Body of pancreas (tissue), 4 donors: Measurements from ENCODE around the gene GSDME. TPM values are rescaled to one million over a fixed set of nuclear protein-coding genes. Genes with fewer than 3 reads are reported as not detected.

ENCODE experiments used
- ATAC-seq: fragments of 150-250 bp; one replicate; pipeline ENCODE4 v1.9.1; 2016
- DNase-seq, 4 donors: peaks; one replicate each; pipeline ENCODE4 v3.0.0-alpha.2; 2019
- H3K27ac ChIP-seq, 4 donors: fragments of 200-600 bp; sonication (generic); 1 replicate in 3 of 4; 2 replicates in 1 of 4; pipeline versions ENCODE4 v1.5.1 to v1.6.1; 2016 to 2019; ENCODE audit warnings: mild to moderate bottlenecking in 1 of 4, mixed read lengths in 1 of 4, moderate library complexity in 1 of 4
- H3K27me3 ChIP-seq, 2 donors: fragments of 200-600 bp; sonication (generic); one replicate each; pipeline ENCODE4 v1.6.0; 2016; ENCODE audit warnings: mild to moderate bottlenecking in 1 of 2
- H3K36me3 ChIP-seq, 2 donors: fragments of 200-600 bp; sonication (generic); replicated peaks in 1 of 2; 2 replicates each; pipeline ENCODE4 v1.5.1; 2016; ENCODE audit warnings: low read depth in 2 of 2; ENCODE audit not compliant: insufficient read depth in 1 of 2
- H3K4me1 ChIP-seq: fragments of 200-600 bp; sonication (generic); one replicate; pipeline ENCODE4 v1.6.0; 2016
- H3K4me3 ChIP-seq, 2 donors: fragments of 200-600 bp; sonication (generic); 1 replicate in 1 of 2; 2 replicates in 1 of 2; pipeline ENCODE4 v1.5.1; 2016 to 2019
- H3K9me3 ChIP-seq, 3 donors: fragments of 200-600 bp; sonication (generic); 1 replicate in 2 of 3; 2 replicates in 1 of 3; pipeline ENCODE4 v1.5.1; 2016
- CTCF ChIP-seq, 7 experiments: fragments of 450-650 bp in 4 of 7; fragments of 200-600 bp in 3 of 7; sonication (generic) in 3 of 7; IDR thresholded peaks; one replicate each; pipeline ENCODE4 v1.5.1; 2016 to 2019; ENCODE audit warnings: antibody characterized with exemption in 7 of 7
- POLR2A ChIP-seq, 3 donors: fragments of 450-650 bp; IDR thresholded peaks; one replicate each; pipeline ENCODE4 v1.6.1; 2016; ENCODE audit warnings: antibody characterized with exemption in 3 of 3, mild to moderate bottlenecking in 2 of 3
- WGBS, 2 donors: methylation state at CpG; one replicate each; pipeline ENCODE4 v1.1.5; 2017; 5-methylcytosine and 5-hydroxymethylcytosine counted together
- intact Hi-C: fragments of 100-400 bp; cut with DNase I; formaldehyde crosslinking; loops from one replicate; pipeline ENCODE4 v1.15.1; 2023
- total RNA-seq, 2 donors: library from RNA; depleted of rRNA; stranded (reverse); fragments of >200 nt; gene quantifications; one replicate each; pipeline ENCODE4 v1.1.0, GENCODE V29; 2016

The GSDME gene
- total RNA-seq, 2 donors from 2014 or later = 3.6 to 5.3 TPM

DNA sequence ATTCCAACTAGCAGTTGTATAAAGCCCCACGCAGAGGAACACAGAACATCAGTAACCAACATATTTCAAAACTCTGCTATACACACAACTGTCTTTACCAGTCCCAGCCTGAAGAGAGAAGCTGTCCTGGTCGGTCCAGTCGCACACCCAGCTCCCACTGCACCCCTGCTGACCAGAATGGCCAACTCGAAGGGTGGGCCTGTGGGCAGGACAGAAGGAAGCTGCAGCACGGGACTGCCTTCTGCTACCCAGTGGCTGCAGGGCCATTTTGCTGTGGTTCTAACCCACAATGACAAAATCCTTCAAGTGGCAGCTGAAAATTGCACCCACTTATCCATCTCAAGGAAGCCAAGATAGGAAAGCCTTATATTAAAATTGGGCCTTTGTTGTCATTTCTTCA, 48.2 kb downstream of the GSDME start:
- H3K9me3 ChIP-seq = no peaks in the 10 kb centered on the region
- H3K4me1 ChIP-seq = no peaks in the 10 kb centered on the region
- WGBS, 2 donors = 86 to 94% methylated on average over 5 of the region's 5 CpGs
- H3K36me3 ChIP-seq = no peaks in the 10 kb centered on the region
- intact Hi-C loops = no loop called here
- no peak overlapping the region for H3K4me3 ChIP-seq
- no peak for DNase-seq
- no peak overlapping the region for H3K27ac ChIP-seq
- H3K27me3 ChIP-seq = no peaks in the 10 kb centered on the region
- ATAC-seq = no peak
- TF ChIP-seq POLR2A (IDR thresholded peaks at IDR 0.05) = no peak
- no peak for TF ChIP-seq CTCF (IDR thresholded peaks at IDR 0.05)

DNA sequence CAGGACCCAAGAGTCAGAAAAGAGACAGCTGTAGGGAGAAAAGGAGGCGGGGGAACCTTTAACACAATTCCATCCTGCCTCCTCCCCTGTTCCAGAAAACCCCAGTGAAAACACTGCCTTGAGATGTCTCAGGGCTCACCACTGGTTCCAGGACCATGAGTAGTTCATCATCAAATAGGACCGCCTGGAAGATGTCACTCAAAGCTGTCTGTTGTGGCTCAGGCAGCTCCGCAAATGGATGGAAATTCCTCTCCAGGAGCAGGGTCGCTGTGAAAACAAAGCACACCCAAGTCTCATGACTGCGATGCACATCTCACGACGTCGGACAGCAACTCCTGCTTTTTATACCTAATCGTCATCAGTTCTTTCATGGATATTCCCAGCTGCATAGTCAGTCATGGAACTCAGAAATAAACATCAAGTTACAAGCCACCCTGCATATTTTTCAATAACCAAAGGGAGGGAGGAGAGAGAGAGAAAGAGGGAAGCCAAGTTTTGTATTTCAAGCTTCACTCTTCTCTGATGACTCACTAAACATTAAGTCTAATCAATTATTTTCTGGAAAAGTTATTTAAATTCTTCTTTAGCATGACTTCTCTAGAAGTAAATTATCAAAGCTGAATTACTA, 49.2 kb downstream of the GSDME start:
- TF ChIP-seq CTCF (IDR thresholded peaks at IDR 0.05) (no peak), POLR2A (IDR thresholded peaks at IDR 0.05) (no peak)
- H3K36me3 ChIP-seq = no peaks in the 10 kb centered on the region
- H3K4me1 ChIP-seq = no peaks in the 10 kb centered on the region
- H3K9me3 ChIP-seq = no peaks in the 10 kb centered on the region
- WGBS, 2 donors = 80 to 82% methylated on average over 9 of the region's 9 CpGs
- intact Hi-C loops = no loop called here
- ATAC-seq = no peak
- H3K27ac ChIP-seq = no peak overlapping the region
- H3K4me3 ChIP-seq = no peak overlapping the region
- no peak for DNase-seq
- H3K27me3 ChIP-seq = no peaks in the 10 kb centered on the region

DNA sequence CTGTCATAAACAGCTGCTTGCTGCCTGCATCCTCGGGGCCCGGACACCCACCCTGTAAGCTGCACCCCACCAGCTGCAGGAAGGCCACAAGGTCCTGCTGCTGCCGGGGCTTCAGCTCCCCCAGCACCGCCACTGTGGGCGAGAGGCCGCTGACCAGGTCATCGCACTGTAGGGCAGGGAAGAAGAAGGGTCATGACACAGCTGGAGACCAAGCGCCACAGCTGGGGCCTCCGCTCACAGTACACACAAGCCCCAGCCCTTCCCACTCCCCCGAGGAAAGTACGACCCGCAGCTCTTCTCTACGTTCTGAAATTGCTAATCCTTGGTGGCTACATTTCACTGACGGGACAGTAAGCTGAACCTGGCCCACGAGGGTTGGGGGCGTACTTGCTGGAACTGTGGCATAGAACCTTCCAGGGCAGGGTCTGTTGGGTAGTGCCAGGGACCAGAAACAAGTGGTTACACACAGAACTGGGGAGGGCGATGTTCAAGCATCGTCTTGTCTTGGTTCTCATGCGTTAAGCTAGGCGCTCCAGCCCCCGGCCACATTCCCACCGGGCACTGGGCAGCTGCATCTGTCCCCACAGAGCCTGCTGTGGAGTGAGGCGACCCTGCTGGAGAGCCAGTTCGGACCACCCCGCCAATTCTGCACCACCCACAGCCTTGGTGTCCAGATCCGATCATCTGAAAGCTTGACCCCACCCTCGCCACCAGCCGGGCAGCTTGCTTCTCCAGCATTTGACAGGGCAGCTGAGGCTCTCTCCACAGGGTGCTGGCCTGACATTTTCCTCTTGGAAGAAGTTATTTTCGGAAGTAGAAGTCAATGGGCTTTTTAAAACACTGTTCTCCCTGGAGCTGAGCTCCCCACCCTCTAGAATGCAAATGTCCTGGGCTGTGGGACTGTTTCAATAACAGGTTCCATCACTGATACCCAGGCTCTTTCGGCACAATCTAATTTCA, 50.8 kb downstream of the GSDME start:
- H3K27me3 ChIP-seq = no peaks in the 10 kb centered on the region
- no peak for TF ChIP-seq CTCF (IDR thresholded peaks at IDR 0.05)
- TF ChIP-seq POLR2A (IDR thresholded peaks at IDR 0.05) = no peak
- H3K36me3 ChIP-seq = no peaks in the 10 kb centered on the region
- H3K9me3 ChIP-seq = no peaks in the 10 kb centered on the region
- H3K4me1 ChIP-seq = no peaks in the 10 kb centered on the region
- no peak overlapping the region for H3K27ac ChIP-seq
- no peak overlapping the region for H3K4me3 ChIP-seq
- intact Hi-C loops = no loop called here
- ATAC-seq (no peak), DNase-seq (no peak)
- WGBS, 2 donors = 89 to 92% methylated on average over 18 to 30 of the region's 30 CpGs

DNA sequence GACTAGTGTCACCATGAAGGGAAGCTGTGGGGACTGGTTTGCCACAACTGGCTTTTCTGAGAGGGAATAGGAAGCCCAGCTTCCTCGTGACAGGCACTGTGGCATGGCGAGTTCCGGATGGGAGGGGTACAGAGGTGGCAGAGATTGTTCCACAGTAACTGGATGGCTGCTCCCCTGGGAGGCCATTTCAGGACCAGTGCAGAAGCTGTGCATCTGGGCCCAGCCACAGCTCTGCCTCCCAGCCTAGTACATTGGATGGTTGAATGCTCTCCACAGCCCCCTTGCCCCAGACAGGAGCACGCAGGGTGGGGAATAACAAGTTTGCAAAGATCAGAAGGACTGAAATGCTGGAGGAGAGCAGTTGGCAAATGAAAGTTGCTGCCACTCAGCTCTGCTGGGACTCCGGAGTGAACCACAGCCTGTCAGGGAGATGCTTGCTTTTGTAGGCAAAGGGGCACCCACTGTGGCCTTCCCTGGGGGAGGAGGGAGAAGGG, 51.8 kb downstream of the GSDME start:
- Histone ChIP-seq H3K4me1 (no peaks in the 10 kb centered on the region), H3K27ac (no peak overlapping the region), H3K9me3 (no peaks in the 10 kb centered on the region), H3K36me3 (no peaks in the 10 kb centered on the region), H3K4me3 (no peak overlapping the region), H3K27me3 (no peaks in the 10 kb centered on the region)
- intact Hi-C loops = no loop called here
- TF ChIP-seq CTCF (IDR thresholded peaks at IDR 0.05) (no peak), POLR2A (IDR thresholded peaks at IDR 0.05) (no peak)
- no peak for DNase-seq
- ATAC-seq = no peak
- WGBS, 2 donors = 86 to 90% methylated on average over 5 of the region's 5 CpGs
